D721Med (cell line): ENCODE results near the gene PCMTD2.
"Not testable (repeated sequence)": the region's sequence is repeated elsewhere in the genome, so short reads cannot be mapped to it uniquely, and the experiment has no call there.

Experiments
- DNase-seq: peaks from one replicate; pipeline ENCODE4 v3.0.0; 2011; ENCODE audit warnings: low spot score; ENCODE audit not compliant: insufficient read length
- FAIRE-seq: peaks from 2 replicates; lab custom pipeline; 2011; peaks lifted over from hg19 to GRCh38; lab: Jason Lieb, UNC
- CTCF ChIP-seq: IDR thresholded peaks from 2 replicates; pipeline ENCODE4 v1.5.1; 2012; ENCODE audit warnings: mild to moderate bottlenecking, control low read depth; ENCODE audit not compliant: insufficient read depth; ENCODE audit errors: missing control alignments

Gene PCMTD2

GRCh38 chr20:64285579-64286446, 30.3 kb downstream of the PCMTD2 start:
- TF ChIP-seq CTCF = peak; percentile 35
- FAIRE-seq, DNase-seq: not testable (repeated sequence)

- not testable (repeated sequence) for FAIRE-seq, DNase-seq
Observed at GRCh38 chr20:64286447-64287263, 31.1 kb downstream of the PCMTD2 start.

- FAIRE-seq, DNase-seq: not testable (repeated sequence)
Observed at GRCh38 chr20:64287264-64287590, 31.7 kb downstream of the PCMTD2 start.

GRCh38 chr20:64292167-64292566, 36.6 kb downstream of the PCMTD2 start:
- not testable (repeated sequence) for DNase-seq, FAIRE-seq

GRCh38 chr20:64303086-64303485, 47.5 kb downstream of the PCMTD2 start:
- not testable (repeated sequence) for FAIRE-seq, DNase-seq

GRCh38 chr20:64313761-64314160, 58.2 kb downstream of the PCMTD2 start:
- not testable (repeated sequence) for FAIRE-seq, DNase-seq

- FAIRE-seq, DNase-seq: not testable (repeated sequence)
Observed at GRCh38 chr20:64315381-64315780, 59.8 kb downstream of the PCMTD2 start.

GRCh38 chr20:64315884-64316283, 60.3 kb downstream of the PCMTD2 start:
- not testable (repeated sequence) for DNase-seq, FAIRE-seq

GRCh38 chr20:64316415-64317083, 61.0 kb downstream of the PCMTD2 start:
- not testable (repeated sequence) for DNase-seq, FAIRE-seq
- peak; percentile 26 for TF ChIP-seq CTCF

GRCh38 chr20:64317331-64317730, 61.8 kb downstream of the PCMTD2 start:
- not testable (repeated sequence) for FAIRE-seq

GRCh38 chr20:64318056-64318455, 62.5 kb downstream of the PCMTD2 start:
- DNase-seq, FAIRE-seq: not testable (repeated sequence)

More at GRCh38 chr20:64317331-64317730, 61.8 kb downstream of the PCMTD2 start:
- DNase-seq = not testable (repeated sequence)

- DNase-seq, FAIRE-seq: not testable (repeated sequence)
Observed at GRCh38 chr20:64322031-64322789, 66.7 kb downstream of the PCMTD2 start.
